Fibroblast of the aortic adventitia (primary cell): ENCODE data around the gene FREM1. TPM values are rescaled to one million over a fixed set of nuclear protein-coding genes. Genes with fewer than 3 reads are reported as not detected.

ENCODE experiments used
- DNase-seq: peaks from one replicate; pipeline ENCODE4 v3.0.0-alpha.2; 2010; ENCODE audit warnings: low read depth
- H3K4me3 ChIP-seq: 2 replicates; pipeline ENCODE4 v1.5.1; 2011; ENCODE audit warnings: low read depth, mild to moderate bottlenecking, control low read depth, low read length, moderate library complexity
- CTCF ChIP-seq: IDR thresholded peaks from 2 replicates; pipeline ENCODE4 v1.5.1; 2011; ENCODE audit warnings: mild to moderate bottlenecking, low read length, control low read depth, inconsistent platforms; ENCODE audit not compliant: insufficient read depth
- total RNA-seq: library from RNA; depleted of rRNA; stranded (reverse); fragments of >200 nt; gene quantifications from 2 replicates; pipeline ENCODE4 v1.2.3, GENCODE V29; 2012; ENCODE audit warnings: low replicate concordance

FREM1 gene
- total RNA-seq, 1 donor = 0.45 TPM

- no peak for TF ChIP-seq CTCF
- DNase-seq = no peak
- no peak overlapping the region for H3K4me3 ChIP-seq
These were observed 29.1 kb upstream of the FREM1 start for GRCh38 chr9:14939378-14939777.

GRCh38 chr9:14937216-14937615 lies 27.0 kb upstream of the FREM1 start:
- no peak for TF ChIP-seq CTCF
- no peak for DNase-seq
- no peak overlapping the region for H3K4me3 ChIP-seq

- no peak for DNase-seq
- H3K4me3 ChIP-seq = no peak overlapping the region
- TF ChIP-seq CTCF = no peak
These were observed 26.3 kb upstream of the FREM1 start for GRCh38 chr9:14936491-14936890.

GRCh38 chr9:14935964-14936363 lies 25.7 kb upstream of the FREM1 start:
- no peak for DNase-seq
- H3K4me3 ChIP-seq = no peak overlapping the region
- no peak for TF ChIP-seq CTCF

GRCh38 chr9:14935106-14935751 lies 25.0 kb upstream of the FREM1 start:
- TF ChIP-seq CTCF = no peak
- no peak overlapping the region for H3K4me3 ChIP-seq
- no peak for DNase-seq

GRCh38 chr9:14932641-14933040 lies 22.4 kb upstream of the FREM1 start:
- no peak for TF ChIP-seq CTCF
- H3K4me3 ChIP-seq = no peak overlapping the region
- DNase-seq = no peak

- no peak for DNase-seq
- TF ChIP-seq CTCF = no peak
- no peak overlapping the region for H3K4me3 ChIP-seq
These were observed 22.0 kb upstream of the FREM1 start for GRCh38 chr9:14932231-14932630.
